Astrocyte (in vitro differentiated cells and primary cell): ENCODE data around the gene COG5.

Source experiments
- EZH2 ChIP-seq: IDR thresholded peaks from 2 replicates; pipeline ENCODE4 v1.6.1; 2012; ENCODE audit warnings: mild to moderate bottlenecking, low read length, inconsistent platforms; ENCODE audit not compliant: insufficient read depth
- TF ChIP-seq, protein P1 (sequence below): IDR thresholded peaks from 2 replicates; pipeline ENCODE4 v1.5.1; 2011; ENCODE audit warnings: low read depth, mild to moderate bottlenecking, inconsistent platforms, low read length, moderate library complexity; ENCODE audit not compliant: insufficient read depth

GRCh38 chr7:107167483-107168232 is 396.1 kb downstream of the COG5 start:
- TF ChIP-seq, protein P1, sequence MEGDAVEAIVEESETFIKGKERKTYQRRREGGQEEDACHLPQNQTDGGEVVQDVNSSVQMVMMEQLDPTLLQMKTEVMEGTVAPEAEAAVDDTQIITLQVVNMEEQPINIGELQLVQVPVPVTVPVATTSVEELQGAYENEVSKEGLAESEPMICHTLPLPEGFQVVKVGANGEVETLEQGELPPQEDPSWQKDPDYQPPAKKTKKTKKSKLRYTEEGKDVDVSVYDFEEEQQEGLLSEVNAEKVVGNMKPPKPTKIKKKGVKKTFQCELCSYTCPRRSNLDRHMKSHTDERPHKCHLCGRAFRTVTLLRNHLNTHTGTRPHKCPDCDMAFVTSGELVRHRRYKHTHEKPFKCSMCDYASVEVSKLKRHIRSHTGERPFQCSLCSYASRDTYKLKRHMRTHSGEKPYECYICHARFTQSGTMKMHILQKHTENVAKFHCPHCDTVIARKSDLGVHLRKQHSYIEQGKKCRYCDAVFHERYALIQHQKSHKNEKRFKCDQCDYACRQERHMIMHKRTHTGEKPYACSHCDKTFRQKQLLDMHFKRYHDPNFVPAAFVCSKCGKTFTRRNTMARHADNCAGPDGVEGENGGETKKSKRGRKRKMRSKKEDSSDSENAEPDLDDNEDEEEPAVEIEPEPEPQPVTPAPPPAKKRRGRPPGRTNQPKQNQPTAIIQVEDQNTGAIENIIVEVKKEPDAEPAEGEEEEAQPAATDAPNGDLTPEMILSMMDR: peak; percentile 64
- TF ChIP-seq EZH2: no peak
